HG02759 (cell line): ENCODE data around the gene KIAA1958.
"Not testable (repeated sequence)": the region's sequence is repeated elsewhere in the genome, so short reads cannot be mapped to it uniquely, and the experiment has no call there.

Experiments
- ATAC-seq: cut with Tn5 transposase; IDR thresholded peaks from one replicate; pipeline ENCODE4 v1.9.1; 2021; ENCODE audit warnings: mild to moderate bottlenecking, moderate library complexity; ENCODE audit not compliant: unreplicated experiment

Gene KIAA1958

DNA sequence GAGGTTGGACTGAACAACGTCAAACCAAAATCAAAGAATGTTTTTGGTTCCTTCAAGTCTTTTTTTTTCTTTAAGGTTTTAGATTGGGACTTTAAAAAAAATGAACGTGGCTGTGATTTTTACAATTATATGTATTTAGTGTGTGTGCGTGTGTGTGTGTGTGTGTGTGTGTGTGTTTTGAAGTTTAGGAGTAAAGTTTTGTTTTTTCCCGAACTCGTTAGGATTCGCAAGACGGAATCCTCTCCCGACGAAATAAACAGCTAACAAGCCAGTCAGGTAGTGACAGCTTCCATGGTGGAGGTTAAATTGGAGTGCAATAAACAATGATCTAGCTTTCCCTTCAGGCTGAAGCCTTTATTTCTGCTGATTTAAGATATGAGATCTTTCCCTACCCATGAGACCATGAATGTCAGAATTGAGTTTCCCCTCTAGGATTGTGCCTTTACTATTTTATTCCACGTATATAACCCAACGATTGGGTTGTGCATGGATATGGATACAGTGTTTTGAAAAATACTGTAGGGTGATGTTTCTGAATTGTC is 1.2 kb downstream of the KIAA1958 start:
- no peak for ATAC-seq

DNA sequence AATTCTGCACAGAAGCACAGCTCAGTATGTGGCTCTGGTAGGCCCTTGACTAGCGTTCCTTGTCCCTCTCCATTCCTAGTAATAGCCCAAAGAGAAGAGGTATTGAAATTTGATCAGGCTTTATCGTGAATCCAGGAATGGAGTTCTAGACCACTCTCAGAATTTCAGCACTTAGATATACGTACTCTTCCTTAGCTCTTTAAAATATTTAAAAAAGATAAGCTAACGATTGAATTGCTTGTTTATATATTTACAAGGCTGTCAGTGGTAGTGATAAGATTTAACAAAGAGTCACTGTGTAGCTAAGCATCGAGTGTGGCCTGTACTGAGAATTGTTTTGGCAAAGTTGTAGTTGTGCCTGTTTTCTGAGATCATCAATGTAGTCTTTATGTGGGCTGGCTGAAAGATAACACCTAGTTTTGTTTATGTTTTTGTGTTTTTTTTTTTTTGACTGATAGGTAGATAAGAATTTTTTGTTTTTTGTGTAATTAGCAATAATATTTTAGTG is 2.5 kb downstream of the KIAA1958 start:
- ATAC-seq: no peak

DNA sequence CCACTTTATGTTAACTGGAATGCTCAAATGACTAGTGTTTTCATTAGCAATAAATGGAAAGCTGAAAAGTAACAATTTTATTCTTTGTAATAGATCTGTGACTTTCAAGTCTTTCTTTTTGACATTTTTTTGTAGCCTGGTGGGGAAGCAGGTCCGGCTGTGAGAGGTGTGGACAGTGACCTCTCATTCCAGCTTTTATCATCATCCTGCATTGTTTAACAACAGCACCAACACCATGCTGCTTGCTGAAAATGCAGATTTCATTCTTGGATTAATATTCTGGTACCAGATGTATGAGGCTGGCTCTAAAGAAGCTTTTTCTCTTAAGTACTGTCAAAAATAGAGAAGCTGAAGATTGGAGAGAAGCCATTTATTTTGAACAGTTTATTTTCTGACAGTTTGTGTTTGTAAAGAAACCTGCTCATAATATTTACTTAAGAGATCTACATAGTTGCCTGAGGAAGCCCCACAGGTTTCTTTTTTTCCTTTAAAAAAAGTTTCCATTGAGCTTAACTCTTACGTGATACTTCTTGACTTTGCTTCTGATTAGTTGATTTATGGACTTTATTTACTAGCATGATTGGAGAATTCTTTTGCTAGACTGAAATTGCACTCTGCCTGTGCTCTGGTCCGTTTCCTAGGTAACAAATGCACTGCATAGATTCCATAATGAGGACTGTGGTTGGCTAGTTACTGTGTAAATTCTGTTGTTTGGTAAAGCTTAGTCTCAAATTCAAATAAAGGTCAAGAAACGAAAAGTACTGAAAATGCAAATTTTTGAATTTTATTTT is 3.4 kb downstream of the KIAA1958 start:
- no peak for ATAC-seq

- ATAC-seq: no peak
These were observed 6.9 kb downstream of the KIAA1958 start for GRCh38 chr9:112493393-112494137.

GRCh38 chr9:112494153-112494552 is 7.5 kb downstream of the KIAA1958 start:
- ATAC-seq: no peak

DNA sequence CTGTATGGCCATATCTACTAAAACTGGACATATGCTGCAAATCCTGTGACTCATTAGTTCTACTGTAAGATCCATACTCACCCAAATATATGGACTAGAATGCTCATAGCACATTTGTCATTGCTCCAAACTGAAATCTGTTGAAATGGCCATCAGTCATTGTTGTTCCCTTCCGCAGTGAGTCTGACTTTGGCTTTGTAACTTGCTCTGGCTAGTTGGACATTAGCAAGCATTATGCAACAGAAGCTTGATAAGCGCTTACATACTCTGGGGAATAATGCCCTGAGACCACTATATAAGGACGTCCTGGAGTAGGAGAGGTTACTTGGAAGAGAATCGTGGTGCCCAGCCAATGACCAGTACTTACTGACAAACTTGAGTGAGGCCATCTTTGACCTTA is 9.0 kb downstream of the KIAA1958 start:
- ATAC-seq: no peak

GRCh38 chr9:112496074-112496722 is 9.6 kb downstream of the KIAA1958 start:
- no peak for ATAC-seq

- ATAC-seq: no peak
These were observed 14.2 kb downstream of the KIAA1958 start for GRCh38 chr9:112500842-112501241.

DNA sequence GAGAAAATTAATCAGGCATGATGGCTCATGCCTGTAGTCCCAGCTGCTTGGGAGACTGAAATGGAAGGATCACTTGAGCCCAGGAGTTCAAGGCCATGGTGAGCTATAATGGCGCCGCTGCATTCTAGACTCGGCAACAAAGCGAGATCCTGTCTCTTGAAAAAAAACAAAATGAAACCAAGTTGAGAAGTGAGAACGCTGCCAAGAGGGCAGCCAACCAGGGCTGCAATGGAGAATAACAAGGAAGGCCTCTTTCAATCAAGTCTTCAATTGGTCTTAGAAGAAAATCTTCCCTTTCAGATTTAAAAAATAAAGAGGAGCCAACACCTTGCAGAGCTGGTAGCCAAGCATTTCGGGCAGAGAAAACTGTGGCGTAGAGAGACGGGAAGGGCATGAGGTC is 14.7 kb downstream of the KIAA1958 start:
- no peak for ATAC-seq

DNA sequence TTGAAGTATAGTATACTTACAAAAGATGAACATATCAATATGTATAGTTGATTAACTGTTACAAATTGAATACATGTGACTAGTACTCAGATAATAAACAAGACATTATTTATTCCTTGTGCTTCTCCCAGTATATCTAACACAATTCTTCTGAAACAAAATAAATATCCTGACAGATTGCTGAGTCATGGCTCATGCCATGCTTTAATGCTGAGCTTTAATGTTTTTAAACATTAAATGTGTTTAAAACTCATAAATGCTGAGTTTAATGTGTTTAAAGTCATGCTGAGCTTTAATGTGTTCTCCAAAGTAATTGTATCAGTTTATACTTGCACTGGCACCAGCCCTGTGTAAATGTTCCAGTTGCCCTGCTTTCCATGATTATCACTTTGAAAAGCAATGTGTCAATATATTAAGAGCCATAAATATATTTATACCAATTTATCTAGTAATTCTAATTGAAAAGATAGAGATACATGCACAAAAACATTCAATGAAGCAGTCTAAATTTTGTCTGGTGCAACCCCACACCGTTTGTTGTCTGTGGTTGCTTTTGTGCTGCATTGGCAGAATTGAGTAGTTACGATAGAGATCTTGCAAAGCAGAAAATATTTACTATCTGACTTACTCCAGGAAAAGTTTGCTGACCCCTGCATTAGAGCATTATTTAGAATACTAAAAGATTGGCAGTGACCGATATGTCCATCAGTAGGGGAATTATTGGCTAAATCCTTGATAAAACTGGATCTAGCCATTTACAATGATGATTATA is 15.7 kb downstream of the KIAA1958 start:
- no peak for ATAC-seq

DNA sequence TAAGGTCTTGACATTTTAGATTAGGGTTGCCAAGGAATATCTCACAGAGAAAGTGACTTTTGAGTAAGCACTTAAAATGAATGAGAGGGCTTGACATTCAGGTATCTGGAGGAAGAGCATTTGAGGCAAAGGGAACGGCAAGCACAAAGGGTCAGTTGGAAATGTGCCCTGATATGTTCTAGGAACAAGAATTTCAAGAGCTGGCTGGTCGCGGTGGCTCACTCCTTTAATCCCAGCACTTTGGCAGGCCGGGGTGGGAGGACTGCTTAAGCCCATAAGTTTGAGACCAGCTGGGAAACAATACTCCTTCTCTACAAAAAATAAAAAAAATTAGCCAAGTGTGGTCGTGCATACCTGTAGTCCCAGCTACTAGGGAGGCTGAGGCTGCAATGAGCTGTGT is 16.5 kb downstream of the KIAA1958 start:
- ATAC-seq: no peak

GRCh38 chr9:112505086-112505485 is 18.5 kb downstream of the KIAA1958 start:
- ATAC-seq: no peak

GRCh38 chr9:112505607-112506006 is 19.0 kb downstream of the KIAA1958 start:
- ATAC-seq: no peak

DNA sequence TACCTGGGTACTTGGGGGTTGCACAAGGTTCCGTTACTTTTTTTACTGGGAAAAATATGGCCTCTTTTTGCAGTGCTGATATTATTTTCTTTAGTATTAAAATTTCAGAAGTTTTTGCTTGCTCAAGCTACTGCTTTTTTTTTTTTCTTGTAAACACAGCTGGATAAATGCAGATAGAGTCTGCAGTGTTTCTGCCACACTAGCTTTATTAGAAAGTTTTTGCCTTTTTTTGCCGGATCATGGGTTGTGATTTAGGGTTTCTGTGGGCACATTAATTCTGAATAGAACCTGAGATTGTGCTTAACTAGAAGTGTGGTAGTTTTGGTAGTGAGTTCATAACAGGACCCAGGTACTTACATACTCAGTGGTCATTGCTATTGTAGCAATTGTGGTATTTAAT is 19.9 kb downstream of the KIAA1958 start:
- ATAC-seq: no peak

- no peak for ATAC-seq
These were observed 20.5 kb downstream of the KIAA1958 start for GRCh38 chr9:112507001-112507680.

DNA sequence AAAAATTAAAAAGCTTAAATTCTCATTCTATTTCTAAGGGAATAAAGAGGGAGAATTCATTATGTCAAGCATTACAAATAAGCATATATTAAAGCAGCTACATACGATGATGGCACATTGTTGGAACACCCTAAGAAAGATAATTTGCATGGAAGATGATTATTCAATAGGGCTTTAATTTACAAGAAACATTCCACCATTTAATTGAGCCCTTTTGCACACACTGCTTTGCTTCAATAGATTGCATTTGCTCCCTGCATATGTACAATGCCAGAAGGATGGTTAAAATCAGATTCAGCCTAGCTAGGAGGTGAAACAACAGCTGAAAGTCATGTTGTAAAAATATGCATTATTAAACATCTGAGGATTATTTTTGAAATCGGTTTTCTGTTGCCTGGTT is 21.8 kb downstream of the KIAA1958 start:
- no peak for ATAC-seq

DNA sequence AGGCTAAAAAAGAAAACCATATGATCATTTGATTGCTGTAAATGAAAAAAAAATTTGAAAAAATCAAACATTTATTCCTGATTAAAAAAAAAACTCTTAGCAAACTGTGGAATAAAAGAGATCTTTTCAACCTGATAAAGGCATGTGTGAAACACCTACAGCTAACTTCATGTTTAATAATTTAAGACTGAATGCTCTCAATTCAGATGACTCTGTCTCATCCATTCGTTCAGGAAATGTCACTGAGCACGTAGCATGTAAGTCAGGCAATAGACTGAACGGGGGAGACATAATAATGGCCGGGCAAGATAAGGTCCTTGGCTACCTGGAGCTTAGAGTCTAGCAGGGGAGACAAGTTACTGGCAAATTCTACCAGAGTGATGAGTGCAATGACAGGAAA is 25.8 kb downstream of the KIAA1958 start:
- not testable (repeated sequence) for ATAC-seq

DNA sequence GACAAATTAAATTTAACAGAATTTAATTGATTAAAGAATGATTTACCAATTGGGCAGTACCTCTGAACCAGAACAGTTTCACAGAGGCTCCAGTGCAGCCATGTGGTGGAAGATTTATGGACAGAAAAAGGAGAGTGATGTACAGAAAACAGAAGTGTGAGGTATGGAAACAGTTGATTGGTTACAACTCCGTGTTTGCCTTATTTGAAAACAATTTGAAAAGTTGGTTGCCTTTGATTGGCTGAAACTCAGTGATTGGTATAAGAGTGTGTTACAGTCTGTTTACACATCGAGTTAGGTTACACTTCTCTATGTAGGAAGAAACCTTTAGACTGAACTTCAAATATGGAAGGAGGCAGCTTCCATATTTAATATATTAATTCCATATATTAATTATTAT is 30.1 kb downstream of the KIAA1958 start:
- no peak for ATAC-seq

- no peak for ATAC-seq
These were observed 33.4 kb downstream of the KIAA1958 start for GRCh38 chr9:112520069-112520468.

GRCh38 chr9:112520656-112521055 is 34.0 kb downstream of the KIAA1958 start:
- ATAC-seq: no peak
